H9 (cell line): ENCODE results near the gene KLHDC1. TPM values are rescaled to one million over a fixed set of nuclear protein-coding genes. Genes with fewer than 3 reads are reported as not detected.
"Not testable (repeated sequence)": the region's sequence is repeated elsewhere in the genome, so short reads cannot be mapped to it uniquely, and the experiment has no call there.

Source experiments
- DNase-seq: peaks from one replicate; pipeline ENCODE4 v3.0.0-alpha.2; 2017
- H2AFZ ChIP-seq: one replicate; pipeline ENCODE4 v1.6.1; 2013; ENCODE audit warnings: mild to moderate bottlenecking, low read length, control low read depth, moderate library complexity
- H2AK5ac ChIP-seq: 2 replicates; pipeline ENCODE4 v1.6.1; 2013; ENCODE audit warnings: low read length, control low read depth, mixed read lengths; ENCODE audit not compliant: insufficient read length
- H2BK120ac ChIP-seq: one replicate; pipeline ENCODE4 v1.6.1; 2013; ENCODE audit warnings: low read depth, mild to moderate bottlenecking, low read length, control low read depth, inconsistent platforms; ENCODE audit not compliant: poor library complexity, severe bottlenecking
- H2BK12ac ChIP-seq: 2 replicates; pipeline ENCODE4 v1.6.1; 2013; ENCODE audit warnings: low read length, control low read depth, mixed read lengths, low read depth; ENCODE audit not compliant: insufficient read length
- H2BK15ac ChIP-seq: 2 replicates; pipeline ENCODE4 v1.6.1; 2013; ENCODE audit warnings: low read depth, low read length, control low read depth
- H2BK20ac ChIP-seq: one replicate; pipeline ENCODE4 v1.6.1; 2013; ENCODE audit warnings: low read depth, mild to moderate bottlenecking, low read length, control low read depth, inconsistent platforms; ENCODE audit not compliant: poor library complexity, severe bottlenecking
- H2BK5ac ChIP-seq: 2 replicates; pipeline ENCODE4 v1.6.1; 2013; ENCODE audit warnings: low read length, control low read depth, mixed read lengths; ENCODE audit not compliant: insufficient read length
- H3K14ac ChIP-seq: 2 replicates; pipeline ENCODE4 v1.6.1; 2013; ENCODE audit warnings: low read length, control low read depth; ENCODE audit not compliant: insufficient read depth
- H3K18ac ChIP-seq: 2 replicates; pipeline ENCODE4 v1.6.1; 2013; ENCODE audit warnings: low read depth, mild to moderate bottlenecking, mixed read lengths, low read length, control low read depth; ENCODE audit not compliant: insufficient read length
- H3K23ac ChIP-seq: 2 replicates; pipeline ENCODE4 v1.6.1; 2013; ENCODE audit warnings: low read length, control low read depth, mixed read lengths, low read depth; ENCODE audit not compliant: insufficient read length
- H3K23me2 ChIP-seq: 2 replicates; pipeline ENCODE4 v1.6.1; 2013; ENCODE audit warnings: low read depth, mild to moderate bottlenecking, mixed read lengths, low read length, control low read depth; ENCODE audit not compliant: insufficient read length, poor library complexity, severe bottlenecking
- H3K27ac ChIP-seq: 2 replicates; pipeline ENCODE4 v1.5.1; 2013; ENCODE audit warnings: low read length, control low read depth, mixed read lengths, low read depth; ENCODE audit not compliant: insufficient read length
- H3K27me3 ChIP-seq: 2 replicates; pipeline ENCODE4 v1.6.1; 2013; ENCODE audit warnings: low read length, control low read depth, inconsistent platforms; ENCODE audit not compliant: insufficient read depth
- H3K4ac ChIP-seq: 2 replicates; pipeline ENCODE4 v1.6.1; 2013; ENCODE audit warnings: low read depth, mild to moderate bottlenecking, control low read depth, inconsistent platforms, low read length, moderate library complexity
- H3K4me1 ChIP-seq: 2 replicates; pipeline ENCODE4 v1.6.1; 2013; ENCODE audit warnings: low read length, control low read depth, inconsistent platforms; ENCODE audit not compliant: insufficient read depth
- H3K4me2 ChIP-seq: 2 replicates; pipeline ENCODE4 v1.6.1; 2013; ENCODE audit warnings: low read length, control low read depth, mixed read lengths; ENCODE audit not compliant: insufficient read length, insufficient read depth
- H3K56ac ChIP-seq: 2 replicates; pipeline ENCODE4 v1.6.1; 2013; ENCODE audit warnings: low read depth, mild to moderate bottlenecking, mixed read lengths, low read length, control low read depth; ENCODE audit not compliant: insufficient read length
- H3K79me1 ChIP-seq: 2 replicates; pipeline ENCODE4 v1.6.1; 2013; ENCODE audit warnings: low read depth, mild to moderate bottlenecking, moderate library complexity, low read length, control low read depth, inconsistent platforms; ENCODE audit not compliant: insufficient read depth, poor library complexity, severe bottlenecking
- H3K79me2 ChIP-seq: 2 replicates; pipeline ENCODE4 v1.6.1; 2013; ENCODE audit warnings: low read length, control low read depth, inconsistent platforms; ENCODE audit not compliant: insufficient read depth
- H3K9ac ChIP-seq: 2 replicates; pipeline ENCODE4 v1.6.1; 2013; ENCODE audit warnings: low read length, control low read depth, mixed read lengths; ENCODE audit not compliant: insufficient read length; ENCODE audit errors: extremely low read depth
- H3K9me3 ChIP-seq: one replicate; pipeline ENCODE4 v1.6.1; 2013; ENCODE audit warnings: low read depth, low read length, inconsistent platforms; ENCODE audit not compliant: control insufficient read depth
- H3T11ph ChIP-seq: one replicate; pipeline ENCODE4 v1.6.1; 2013; ENCODE audit warnings: mild to moderate bottlenecking, low read length, control low read depth, inconsistent platforms
- H4K20me1 ChIP-seq: one replicate; pipeline ENCODE4 v1.6.1; 2013; ENCODE audit not compliant: control insufficient read depth, insufficient read length, insufficient read depth
- H4K5ac ChIP-seq: 2 replicates; pipeline ENCODE4 v1.6.1; 2013; ENCODE audit warnings: low read depth, mild to moderate bottlenecking, mixed read lengths, low read length, control low read depth; ENCODE audit not compliant: insufficient read length
- H4K8ac ChIP-seq: replicated peaks from 2 replicates; pipeline ENCODE4 v1.6.1; 2013; ENCODE audit warnings: low read length, control low read depth, mixed read lengths, low read depth; ENCODE audit not compliant: insufficient read length
- H4K91ac ChIP-seq: 2 replicates; pipeline ENCODE4 v1.6.1; 2013; ENCODE audit warnings: low read depth, mild to moderate bottlenecking, moderate library complexity, mixed read lengths, low read length, control low read depth; ENCODE audit not compliant: insufficient read length
- H3K27ac Mint-ChIP-seq, 3 experiments: 2 replicates in 2 of 3; 3 replicates in 1 of 3; pipeline ENCODE4 v1.8.0; 2020 to 2021; ENCODE audit warnings: mixed read lengths in 3 of 3, mild to moderate bottlenecking in 1 of 3, moderate library complexity in 1 of 3
- H3K27me3 Mint-ChIP-seq: 2 replicates; pipeline ENCODE4 v1.8.0; 2021; ENCODE audit warnings: low read depth, mild to moderate bottlenecking, moderate library complexity, mixed read lengths
- H3K36me3 Mint-ChIP-seq, 3 experiments: 2 replicates in 2 of 3; 3 replicates in 1 of 3; pipeline ENCODE4 v1.8.0; 2020 to 2021; ENCODE audit warnings: low read depth in 3 of 3, mixed read lengths in 3 of 3; ENCODE audit not compliant: insufficient read depth in 1 of 3
- H3K4me1 Mint-ChIP-seq, 2 experiments: 2 replicates each; pipeline ENCODE4 v1.8.0; 2020; ENCODE audit warnings: mixed read lengths in 2 of 2
- H3K4me3 Mint-ChIP-seq, 2 experiments: 2 replicates in 1 of 2; 3 replicates in 1 of 2; pipeline ENCODE4 v1.8.0; 2020 to 2021; ENCODE audit warnings: mild to moderate bottlenecking in 2 of 2, mixed read lengths in 2 of 2, moderate library complexity in 1 of 2
- H3K9me3 Mint-ChIP-seq, 2 experiments: 2 replicates in 1 of 2; 3 replicates in 1 of 2; pipeline ENCODE4 v1.8.0; 2020; ENCODE audit warnings: mild to moderate bottlenecking in 2 of 2, mixed read lengths in 2 of 2, moderate library complexity in 1 of 2
- CTCF ChIP-seq: fragments of 200-600 bp; sonication (generic); conservative IDR thresholded peaks from 3 replicates; pipeline ENCODE4 v1.8.0; 2021; ENCODE audit warnings: antibody characterized with exemption, mild to moderate bottlenecking
- WGBS: extraction: QIAGEN DNeasy Blood & Tissue Kit; methylation state at CpG from one replicate; pipeline ENCODE4 v1.1.7; 2013; ENCODE audit warnings: missing lambda C conversion rate, low lambda C conversion rate, mixed read lengths; ENCODE audit not compliant: insufficient read length; ENCODE audit errors: extremely low coverage; 5-methylcytosine and 5-hydroxymethylcytosine counted together
- total RNA-seq: library from RNA; stranded (reverse); gene quantifications from 2 replicates; pipeline ENCODE4 v1.2.1, GENCODE V29; 2021

The KLHDC1 gene
- total RNA-seq, 1 experiment from 2014 or later = not detected

- Mint-ChIP-seq H3K4me1 (peaks cover 8 to 10% of the 10 kb centered on the region in 2 experiments; a peak in 3 of 4 replicates), H3K4me3 (no peak overlapping the region), H3K27ac (no peak overlapping the region), H3K9me3 (no peaks in the 10 kb centered on the region), H3K36me3 (no peaks in the 10 kb centered on the region), H3K27me3 (no peaks in the 10 kb centered on the region; the same call in 1 of the 2 replicates)
- H3K9me3 ChIP-seq = no peaks in the 10 kb centered on the region
- H3K9ac ChIP-seq = no peak overlapping the region
- no peak overlapping the region for H4K5ac ChIP-seq
- H4K91ac ChIP-seq = no peak overlapping the region
- no peak overlapping the region for H3K4ac ChIP-seq
- no peak for DNase-seq
- no peaks in the 10 kb centered on the region for H3K23me2 ChIP-seq
- no peaks in the 10 kb centered on the region for H3K27me3 ChIP-seq
- no peak overlapping the region for H2BK120ac ChIP-seq
- no CpG with 5 or more reads among the region's 3 CpGs for WGBS
- no peak overlapping the region for H2BK20ac ChIP-seq
- no peaks in the 10 kb centered on the region for H3K79me2 ChIP-seq
- no peak overlapping the region for H2BK12ac ChIP-seq
- H2BK5ac ChIP-seq = no peak overlapping the region
- H3K23ac ChIP-seq = no peak overlapping the region
- no peak overlapping the region for H3K18ac ChIP-seq
- no peak overlapping the region for H2AK5ac ChIP-seq
- no peak overlapping the region for H3K27ac ChIP-seq
- H2AFZ ChIP-seq = no peak overlapping the region
- no peak overlapping the region for H4K8ac ChIP-seq
- no peak overlapping the region for H2BK15ac ChIP-seq
- H3K79me1 ChIP-seq = no peaks in the 10 kb centered on the region
- H3K4me1 ChIP-seq = no peaks in the 10 kb centered on the region; the same call in 1 of the 2 replicates
- no peaks in the 10 kb centered on the region for H4K20me1 ChIP-seq
- no peak overlapping the region for H3K4me2 ChIP-seq
- no peak for TF ChIP-seq CTCF
- H3K56ac ChIP-seq = no peak overlapping the region
- H3K14ac ChIP-seq = no peak overlapping the region
- no peak overlapping the region for H3T11ph ChIP-seq
These were observed 11.0 kb downstream of the KLHDC1 start for GRCh38 chr14:49703965-49704364.

- not testable (repeated sequence) for H3K27me3 Mint-ChIP-seq, H3T11ph ChIP-seq, H2BK120ac ChIP-seq, H3K4ac ChIP-seq, H2BK12ac ChIP-seq, H2AFZ ChIP-seq, H3K23ac ChIP-seq, H4K91ac ChIP-seq, H3K4me3 Mint-ChIP-seq, H3K14ac ChIP-seq, H3K27me3 ChIP-seq, H3K18ac ChIP-seq, H3K23me2 ChIP-seq, H3K9ac ChIP-seq, H3K4me2 ChIP-seq, H2BK15ac ChIP-seq, H2BK20ac ChIP-seq, H3K79me1 ChIP-seq, H2BK5ac ChIP-seq, H3K27ac ChIP-seq, H3K9me3 Mint-ChIP-seq, DNase-seq, H3K36me3 Mint-ChIP-seq, H3K56ac ChIP-seq, H4K8ac ChIP-seq, H3K4me1 Mint-ChIP-seq, H3K9me3 ChIP-seq, H3K27ac Mint-ChIP-seq, H2AK5ac ChIP-seq, H3K79me2 ChIP-seq, H3K4me1 ChIP-seq, H4K5ac ChIP-seq, H4K20me1 ChIP-seq
- WGBS = no CpG with 5 or more reads among the region's 4 CpGs
These were observed 11.6 kb downstream of the KLHDC1 start for GRCh38 chr14:49704471-49704870.
